NB4 (cell line): ENCODE data around the gene C22orf23.

Experiments
- DNase-seq: peaks from one replicate; pipeline ENCODE4 v3.0.0; 2010; ENCODE audit warnings: low read depth
- H3K4me3 ChIP-seq: one replicate; pipeline ENCODE4 v1.5.1; 2011; ENCODE audit warnings: mild to moderate bottlenecking, low read depth, low read length, moderate library complexity
- MYC ChIP-seq: IDR thresholded peaks from 2 replicates; pipeline ENCODE4 v1.6.1; 2011; ENCODE audit warnings: low read depth, low read length
- POLR2A ChIP-seq: IDR thresholded peaks from 2 replicates; pipeline ENCODE4 v1.6.1; 2011; ENCODE audit warnings: mild to moderate bottlenecking; ENCODE audit not compliant: insufficient read length; ENCODE audit errors: extremely low read depth
- TF ChIP-seq, protein P1 (sequence below): IDR thresholded peaks from one replicate; pipeline ENCODE4 v1.5.1; 2012; ENCODE audit warnings: low read depth, low read length
- TF ChIP-seq, protein P2 (sequence below): IDR thresholded peaks from 2 replicates; pipeline ENCODE4 v1.6.1; 2011; ENCODE audit warnings: low read depth, low read length

C22orf23 gene

DNA sequence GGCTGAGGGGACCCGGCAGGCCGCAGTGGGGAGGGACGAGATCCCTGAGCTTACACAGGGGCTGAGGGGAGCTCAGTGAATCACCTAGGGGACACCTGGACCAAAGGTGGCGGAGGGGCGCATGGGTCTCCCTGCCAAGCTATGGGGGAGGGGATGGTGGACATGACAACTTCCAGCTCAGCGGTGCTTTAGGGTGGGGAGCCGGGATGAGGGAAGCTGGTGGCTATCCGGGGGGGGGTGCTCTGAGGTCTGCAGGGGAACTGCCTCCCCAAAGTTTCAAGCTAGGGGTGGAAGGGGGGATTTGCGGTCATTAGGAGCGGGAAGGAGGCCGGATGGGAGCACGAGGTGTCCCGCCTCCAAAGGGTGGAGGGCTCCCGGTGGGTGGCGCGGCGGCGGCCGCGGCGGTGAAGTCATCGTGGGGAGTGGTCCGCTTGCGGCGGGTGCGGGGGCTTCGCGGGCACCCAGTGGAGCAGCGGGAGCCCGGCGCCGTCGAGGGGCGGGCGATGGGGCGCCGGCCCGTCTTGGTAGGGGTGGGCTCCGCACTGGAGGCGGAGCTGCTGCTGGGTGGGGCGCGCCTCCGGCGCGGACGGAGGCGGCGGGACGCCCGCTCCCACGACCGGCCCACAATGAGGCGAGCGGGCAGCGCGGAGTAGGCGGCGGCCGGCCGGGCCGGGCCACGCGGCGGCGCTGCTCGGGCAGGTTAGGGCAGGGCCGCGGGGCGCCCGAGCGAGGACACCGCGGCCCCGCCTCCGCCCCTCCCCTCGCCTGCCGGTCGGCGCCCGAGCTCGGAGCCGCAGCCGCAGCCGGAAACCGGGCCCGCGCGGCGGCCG lies 47.7 kb downstream of the C22orf23 start, which contains the start of gene MICALL1:
Gene MICALL1, plus strand, starts transcription at position 764 of the 830 bp plus-strand sequence. CDS start 126 bp downstream, outside the sequence.
- TF ChIP-seq, protein P1, sequence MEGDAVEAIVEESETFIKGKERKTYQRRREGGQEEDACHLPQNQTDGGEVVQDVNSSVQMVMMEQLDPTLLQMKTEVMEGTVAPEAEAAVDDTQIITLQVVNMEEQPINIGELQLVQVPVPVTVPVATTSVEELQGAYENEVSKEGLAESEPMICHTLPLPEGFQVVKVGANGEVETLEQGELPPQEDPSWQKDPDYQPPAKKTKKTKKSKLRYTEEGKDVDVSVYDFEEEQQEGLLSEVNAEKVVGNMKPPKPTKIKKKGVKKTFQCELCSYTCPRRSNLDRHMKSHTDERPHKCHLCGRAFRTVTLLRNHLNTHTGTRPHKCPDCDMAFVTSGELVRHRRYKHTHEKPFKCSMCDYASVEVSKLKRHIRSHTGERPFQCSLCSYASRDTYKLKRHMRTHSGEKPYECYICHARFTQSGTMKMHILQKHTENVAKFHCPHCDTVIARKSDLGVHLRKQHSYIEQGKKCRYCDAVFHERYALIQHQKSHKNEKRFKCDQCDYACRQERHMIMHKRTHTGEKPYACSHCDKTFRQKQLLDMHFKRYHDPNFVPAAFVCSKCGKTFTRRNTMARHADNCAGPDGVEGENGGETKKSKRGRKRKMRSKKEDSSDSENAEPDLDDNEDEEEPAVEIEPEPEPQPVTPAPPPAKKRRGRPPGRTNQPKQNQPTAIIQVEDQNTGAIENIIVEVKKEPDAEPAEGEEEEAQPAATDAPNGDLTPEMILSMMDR = no peak
- TF ChIP-seq MYC (no peak), POLR2A (peak; percentile 30)
- TF ChIP-seq, protein P2, sequence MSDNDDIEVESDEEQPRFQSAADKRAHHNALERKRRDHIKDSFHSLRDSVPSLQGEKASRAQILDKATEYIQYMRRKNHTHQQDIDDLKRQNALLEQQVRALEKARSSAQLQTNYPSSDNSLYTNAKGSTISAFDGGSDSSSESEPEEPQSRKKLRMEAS = 0 out of 2 replicates have a peak, but pooled peaks have one; percentile 23
- H3K4me3 ChIP-seq = peak within 1 kb of the TSS; percentile 36
- peak; percentile 78 for DNase-seq

DNA sequence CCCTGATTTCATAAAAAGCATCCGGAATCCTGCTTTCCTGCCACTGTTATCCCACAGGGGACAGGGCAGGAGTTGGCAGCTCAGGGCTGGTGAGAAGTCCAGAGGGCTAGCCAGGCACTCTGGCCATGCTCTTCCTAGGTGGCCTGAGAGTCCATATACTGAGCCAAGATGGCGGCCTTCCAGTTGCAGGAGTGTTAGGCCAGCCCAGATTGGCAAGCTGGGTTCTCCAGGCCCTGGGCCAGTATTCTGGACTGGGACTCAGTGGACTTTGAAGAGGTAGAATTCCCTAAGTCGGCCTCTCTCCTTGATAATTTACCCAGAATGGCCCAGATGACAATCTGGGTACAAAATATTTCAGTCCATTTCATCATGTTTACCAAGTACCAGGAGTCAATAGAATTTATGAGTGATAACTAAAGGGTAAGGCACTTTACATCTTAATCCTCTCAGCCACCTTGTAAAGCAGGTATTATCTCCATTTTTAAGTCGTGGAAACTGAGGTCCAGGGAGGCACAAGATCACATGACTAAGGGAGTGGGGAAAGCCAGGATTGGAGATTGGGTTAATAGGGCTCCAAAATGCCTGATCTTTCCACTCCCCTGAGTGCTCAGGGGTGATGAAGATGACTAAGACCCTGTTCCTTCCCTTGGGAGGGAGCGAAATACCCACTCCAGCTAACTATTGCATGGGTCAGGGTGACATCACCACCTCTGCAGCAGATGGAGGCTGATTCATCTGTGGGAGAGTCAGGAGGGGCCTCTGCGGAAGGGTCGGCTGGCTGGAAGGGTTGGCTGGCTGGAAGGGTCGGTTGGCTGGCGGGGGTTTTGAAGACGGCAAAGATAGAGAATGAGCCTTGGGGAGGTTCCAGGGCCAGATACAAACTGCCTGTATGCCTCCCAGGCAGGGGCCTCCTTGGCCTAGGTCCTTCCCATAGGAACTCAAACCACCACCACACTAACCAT lies 48.5 kb downstream of the C22orf23 start:
- H3K4me3 ChIP-seq = no peak overlapping the region
- peak; percentile 96 for DNase-seq
- TF ChIP-seq MYC = peak; percentile 36; the same call in 1 of the 2 replicates
- TF ChIP-seq, protein P1 = no peak

DNA sequence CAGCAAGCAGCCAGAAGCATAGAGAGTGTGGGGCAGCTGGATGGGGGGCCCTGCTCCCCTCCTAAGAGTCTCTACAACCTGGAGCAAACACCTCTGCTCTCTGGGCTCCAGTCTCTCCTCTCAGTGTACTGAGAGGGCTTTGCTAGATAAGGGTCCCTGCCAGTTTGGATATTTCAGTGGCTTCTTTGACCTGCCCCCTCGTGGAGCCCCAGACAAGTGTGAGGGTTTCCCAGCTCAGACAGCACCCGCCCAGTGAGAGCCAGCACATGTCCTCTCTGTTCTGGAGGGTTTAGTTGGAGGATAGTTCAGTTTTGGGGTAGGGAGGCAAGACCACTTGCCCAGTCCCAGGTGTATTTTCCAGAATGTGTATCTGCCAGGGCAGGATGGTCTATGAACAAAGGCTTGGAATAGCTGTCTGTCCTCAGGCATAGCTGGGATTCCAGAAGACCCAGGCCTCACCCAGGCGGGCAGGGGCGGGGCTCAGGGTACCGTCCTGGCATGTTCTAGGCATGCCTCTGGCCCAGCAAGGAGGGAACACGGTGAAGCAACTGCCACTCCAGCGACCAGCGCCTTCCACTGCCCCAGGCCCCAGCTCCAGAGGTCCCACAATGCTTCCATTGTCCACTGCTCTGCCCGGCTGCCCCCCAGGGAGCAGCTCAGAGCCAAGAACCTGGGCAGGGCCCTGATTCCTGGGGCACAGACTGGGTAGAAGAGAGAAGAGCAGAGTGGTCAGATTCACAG lies 54.8 kb downstream of the C22orf23 start:
- no peak for TF ChIP-seq POLR2A
- no peak for TF ChIP-seq MYC
- TF ChIP-seq, protein P2 = no peak
- TF ChIP-seq, protein P1 = no peak
- no peak overlapping the region for H3K4me3 ChIP-seq
- no peak for DNase-seq

DNA sequence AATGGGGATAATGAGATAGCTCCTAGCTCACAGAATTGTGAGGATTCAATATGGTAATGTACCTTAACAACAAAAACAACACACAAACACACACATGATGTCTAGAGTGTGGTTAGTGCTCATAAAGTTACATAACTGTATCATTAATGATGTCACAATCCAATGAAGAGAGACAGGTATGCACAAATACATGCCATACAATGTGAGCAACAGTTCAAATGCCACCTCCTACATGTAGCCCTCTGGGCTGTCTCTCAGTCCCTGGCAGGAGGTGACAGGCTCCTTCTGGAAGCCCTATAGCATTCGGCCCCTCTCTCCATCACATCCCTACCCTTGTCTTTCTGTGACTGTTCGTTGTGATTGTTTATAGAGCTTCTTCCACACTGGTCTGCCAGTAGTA lies 55.6 kb downstream of the C22orf23 start:
- no peak for DNase-seq
- TF ChIP-seq POLR2A = no peak
- TF ChIP-seq, protein P2 = no peak
- TF ChIP-seq, protein P1 = no peak
- no peak for TF ChIP-seq MYC
- H3K4me3 ChIP-seq = no peak overlapping the region

DNA sequence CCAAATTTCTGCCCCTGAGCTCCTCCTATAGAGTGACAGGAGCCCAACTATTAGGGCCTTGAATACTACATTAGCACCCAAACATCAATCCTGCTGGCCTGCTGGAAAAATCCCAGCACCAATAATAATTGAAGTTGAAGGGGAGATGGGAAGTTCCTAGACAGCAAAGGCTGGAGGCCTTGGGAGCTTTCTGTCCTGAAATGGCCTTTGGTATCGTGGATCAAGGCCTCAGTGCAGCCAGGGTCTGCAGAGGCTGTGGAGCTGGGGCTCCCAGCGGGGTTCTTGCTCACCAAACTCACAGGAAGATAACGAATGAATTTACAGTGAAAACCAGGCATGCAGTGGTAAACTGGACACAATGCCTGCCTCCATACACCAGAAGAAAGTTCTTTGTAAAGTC lies 56.5 kb downstream of the C22orf23 start:
- no peak for DNase-seq
- TF ChIP-seq, protein P2 = no peak
- TF ChIP-seq MYC (no peak), POLR2A (no peak)
- TF ChIP-seq, protein P1 = no peak
- no peak overlapping the region for H3K4me3 ChIP-seq
